ENCODE measurements around the gene PEAK1.

Gene PEAK1

GRCh38 chr15:77057072-77057471 is 362.8 kb downstream of the PEAK1 start:
- no peak for DNase-seq

DNA sequence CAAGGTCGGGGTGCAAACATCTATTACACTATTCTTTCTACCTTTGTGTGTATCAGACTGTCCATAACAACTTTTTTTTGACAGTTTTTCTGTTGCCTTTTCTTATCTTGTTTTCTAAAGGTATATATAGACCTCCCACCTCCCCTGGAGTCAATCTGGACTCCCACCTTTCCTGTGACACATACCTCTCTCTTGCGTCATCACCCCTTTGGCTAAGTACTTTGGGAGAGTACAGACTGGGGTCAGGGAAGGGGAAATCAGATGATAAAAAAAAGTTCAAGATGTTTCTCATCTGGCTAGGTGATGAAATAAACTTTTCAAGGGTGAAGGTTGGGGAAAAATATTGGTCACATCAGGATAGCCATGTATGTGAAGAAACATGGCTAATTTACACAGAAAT is 366.2 kb downstream of the PEAK1 start:
- DNase-seq = no peak

DNA sequence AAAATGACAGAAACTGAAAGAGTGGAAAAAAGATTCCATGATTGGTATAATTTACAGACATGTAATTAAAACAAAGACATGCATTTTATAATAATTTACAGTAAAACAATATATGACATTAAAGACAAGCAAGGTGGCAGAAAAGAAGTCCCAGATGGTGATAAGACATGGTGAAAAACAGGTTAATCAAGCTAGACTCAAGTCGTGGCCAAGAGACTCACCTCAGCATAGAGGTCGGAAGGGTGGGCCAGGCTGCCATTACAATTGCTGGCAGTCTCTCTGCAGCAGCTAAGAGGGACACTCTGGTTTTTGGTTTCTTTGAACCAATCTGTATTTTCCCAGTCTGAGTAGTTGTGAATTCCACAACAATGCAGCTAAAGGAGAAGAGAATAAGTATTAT is 367.3 kb downstream of the PEAK1 start:
- no peak for DNase-seq
